DMS 273 (cell line): Measurements from ENCODE around the gene GAS2L3.
A peak's percentile ranks its signal among the peaks of the same experiment; 100 is the strongest.

ENCODE experiments used
- DNase-seq: peaks from one replicate; lab custom pipeline; 2025; ENCODE audit not compliant: unreplicated experiment; lab: John Stamatoyannopoulos, UW

The GAS2L3 gene

DNA sequence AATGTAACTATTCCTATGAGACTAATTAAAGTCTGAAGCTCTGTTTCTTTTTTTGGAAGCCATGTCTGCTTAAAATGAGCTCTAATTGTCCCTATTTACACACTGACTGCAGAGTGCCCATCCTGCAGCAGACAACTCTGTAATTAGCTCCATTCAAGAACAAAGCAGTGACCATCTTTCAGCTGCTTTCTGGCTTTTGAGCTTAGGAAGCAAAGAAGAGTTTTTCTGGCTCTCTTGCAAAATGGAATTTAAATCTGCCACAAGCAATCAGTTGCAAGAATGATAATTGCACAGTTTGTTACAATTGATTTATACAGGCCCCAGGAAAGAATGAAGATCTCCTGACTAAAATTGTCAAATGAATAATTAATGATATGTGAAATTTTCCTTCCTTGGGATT lies 83.4 kb downstream of the GAS2L3 start:
- DNase-seq: no peak

DNA sequence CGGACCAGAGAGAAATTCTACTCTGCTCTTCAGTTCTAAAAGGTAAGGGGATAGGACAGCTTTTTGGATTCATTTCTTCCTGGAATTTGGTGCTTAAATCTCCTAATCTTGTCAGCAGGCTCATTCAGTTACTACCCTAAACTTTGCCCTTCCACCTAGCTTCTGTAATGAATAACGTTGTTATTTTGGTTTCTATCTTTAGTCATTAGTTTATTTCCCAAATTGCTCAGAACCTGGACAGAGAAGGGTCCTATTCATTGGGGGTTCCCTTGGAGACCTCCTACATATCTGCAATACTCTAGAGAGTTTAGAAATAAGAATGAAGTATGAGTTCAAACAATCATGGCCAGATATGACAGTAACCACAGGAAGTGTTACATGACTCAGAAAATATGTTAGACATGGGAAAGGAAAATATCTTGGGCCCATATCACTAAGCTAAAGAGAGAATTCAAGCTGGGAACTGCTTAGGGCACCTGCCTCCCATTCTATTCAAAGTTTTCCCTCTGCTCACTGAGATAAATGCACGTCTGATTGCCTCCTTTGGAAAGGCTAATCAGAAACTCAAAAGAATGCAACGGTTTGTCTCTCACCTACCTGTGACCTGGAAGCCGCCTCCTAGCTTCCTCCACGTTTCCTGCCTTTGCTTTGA lies 87.9 kb downstream of the GAS2L3 start:
- DNase-seq: no peak

DNA sequence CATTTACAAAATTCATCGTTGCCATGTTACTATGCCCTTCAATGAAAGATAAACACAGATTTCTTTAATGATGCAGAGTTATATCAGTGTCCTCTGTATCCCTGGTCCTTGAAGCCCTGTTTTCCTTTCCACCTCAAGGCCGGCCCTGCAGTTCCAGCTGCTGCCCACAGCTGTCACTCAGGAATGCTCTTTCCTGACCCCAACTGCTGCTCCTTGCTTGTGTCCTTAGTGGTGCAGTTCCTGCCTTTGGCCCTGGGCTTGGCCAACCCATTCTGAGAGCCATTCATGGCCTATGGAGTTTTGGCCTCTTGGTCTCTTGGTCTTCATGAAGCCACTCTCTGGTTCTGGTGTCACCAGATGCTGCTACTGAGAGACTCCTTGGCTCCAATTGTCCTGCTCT lies 93.1 kb downstream of the GAS2L3 start:
- DNase-seq: no peak

DNA sequence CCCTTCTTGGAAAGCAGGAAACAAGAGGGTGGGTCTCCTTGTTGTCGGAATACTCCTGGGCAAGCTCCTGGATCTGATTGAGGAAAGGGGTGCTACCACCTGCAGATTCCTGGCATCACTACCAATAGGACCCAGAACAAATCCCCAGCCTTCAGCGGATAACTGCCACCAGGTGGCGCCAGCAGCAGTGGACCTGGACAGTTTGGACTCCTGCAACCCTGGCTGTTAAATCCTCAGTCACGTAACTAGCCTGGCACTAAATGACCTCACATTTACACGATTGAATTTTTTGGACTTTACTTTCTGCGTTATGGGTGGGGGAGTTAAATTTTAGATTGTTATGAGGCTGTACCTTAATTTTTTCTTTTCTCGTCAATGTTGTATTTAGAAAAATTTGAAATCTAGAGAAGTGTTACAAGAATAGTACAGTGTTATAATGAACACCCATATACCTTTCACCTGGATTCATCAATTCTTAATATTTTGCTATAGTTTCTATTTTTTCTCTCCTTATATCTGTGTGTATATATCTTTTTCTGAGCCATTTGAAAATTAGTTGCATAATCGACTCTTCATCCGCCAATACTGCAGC lies 95.6 kb downstream of the GAS2L3 start:
- peak; percentile 83 for DNase-seq

DNA sequence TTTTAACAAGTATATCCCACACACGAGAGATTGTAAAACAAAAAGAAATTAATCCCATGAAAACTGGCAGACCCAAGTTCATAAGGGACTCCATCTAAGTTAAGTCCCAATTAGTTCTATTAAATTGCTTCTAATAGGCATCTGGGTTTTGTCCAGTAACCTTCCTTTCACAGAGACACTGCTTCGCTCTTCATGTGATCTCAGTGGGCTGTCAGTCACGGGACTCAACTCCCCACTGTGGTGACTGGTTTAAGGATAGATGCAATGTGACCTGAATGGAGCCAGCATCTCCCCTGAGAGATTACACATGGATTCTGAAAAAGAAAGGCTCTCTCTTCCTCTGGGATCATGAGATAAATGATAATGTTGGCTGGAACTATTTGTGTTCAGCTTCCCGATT lies 96.4 kb downstream of the GAS2L3 start:
- no peak for DNase-seq

DNA sequence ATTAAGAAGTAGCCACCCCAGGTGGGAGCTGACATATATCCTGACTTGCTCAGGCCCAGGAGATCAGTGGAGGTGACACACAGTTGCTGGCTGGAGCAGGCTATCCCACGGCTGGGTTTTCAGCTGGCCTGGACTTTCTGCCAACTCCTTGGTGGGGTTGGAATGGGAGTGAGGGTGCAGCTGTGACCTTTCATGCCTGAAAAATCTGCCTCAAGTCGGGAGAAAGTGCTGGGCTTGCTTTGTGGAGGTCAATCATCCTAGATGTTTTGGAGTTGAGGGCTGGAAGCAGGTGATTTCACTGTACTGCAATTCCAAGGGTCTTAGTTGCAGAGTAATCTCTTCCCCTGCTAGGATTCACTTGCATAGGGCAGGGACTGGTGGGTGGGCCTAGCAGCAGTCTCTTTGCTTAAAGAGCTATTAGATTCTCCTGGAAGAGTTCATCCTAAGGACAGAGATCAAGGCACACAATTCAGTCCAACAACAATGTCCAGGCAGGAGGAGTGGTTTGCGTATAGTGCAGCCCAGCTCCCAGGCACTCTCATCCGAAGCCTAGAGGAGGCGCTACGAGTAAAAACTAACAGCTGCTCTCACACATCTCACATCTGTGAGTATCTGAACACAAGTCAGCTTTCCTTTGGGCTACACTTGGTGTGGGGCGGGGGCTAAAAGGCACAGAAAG lies 98.1 kb downstream of the GAS2L3 start:
- no peak for DNase-seq

DNA sequence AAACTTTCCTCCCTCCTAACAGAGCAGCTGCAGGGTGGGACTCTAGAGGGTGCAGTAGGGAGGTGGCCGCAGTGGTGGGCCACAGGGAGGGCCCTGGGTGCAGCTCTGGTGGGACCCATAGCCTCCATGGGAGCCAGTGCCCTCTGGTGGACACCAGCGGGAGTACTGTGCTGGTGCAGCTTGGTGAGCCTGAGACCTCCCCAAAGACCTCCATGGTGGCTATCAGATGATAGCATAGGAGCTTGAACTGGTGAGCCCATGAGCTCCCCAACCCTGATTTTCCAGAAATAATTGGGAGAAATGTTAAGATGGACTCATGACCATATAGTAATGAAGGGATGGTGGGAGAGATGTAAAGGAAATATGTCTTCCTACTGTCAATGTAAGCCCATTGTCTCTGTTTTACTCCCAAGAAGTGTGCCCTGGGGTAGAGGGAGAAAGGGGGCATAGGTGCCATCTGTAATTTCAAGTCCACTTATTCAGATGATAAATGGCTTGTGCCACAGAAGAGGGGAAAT lies 98.7 kb downstream of the GAS2L3 start:
- peak; percentile 65 for DNase-seq

DNA sequence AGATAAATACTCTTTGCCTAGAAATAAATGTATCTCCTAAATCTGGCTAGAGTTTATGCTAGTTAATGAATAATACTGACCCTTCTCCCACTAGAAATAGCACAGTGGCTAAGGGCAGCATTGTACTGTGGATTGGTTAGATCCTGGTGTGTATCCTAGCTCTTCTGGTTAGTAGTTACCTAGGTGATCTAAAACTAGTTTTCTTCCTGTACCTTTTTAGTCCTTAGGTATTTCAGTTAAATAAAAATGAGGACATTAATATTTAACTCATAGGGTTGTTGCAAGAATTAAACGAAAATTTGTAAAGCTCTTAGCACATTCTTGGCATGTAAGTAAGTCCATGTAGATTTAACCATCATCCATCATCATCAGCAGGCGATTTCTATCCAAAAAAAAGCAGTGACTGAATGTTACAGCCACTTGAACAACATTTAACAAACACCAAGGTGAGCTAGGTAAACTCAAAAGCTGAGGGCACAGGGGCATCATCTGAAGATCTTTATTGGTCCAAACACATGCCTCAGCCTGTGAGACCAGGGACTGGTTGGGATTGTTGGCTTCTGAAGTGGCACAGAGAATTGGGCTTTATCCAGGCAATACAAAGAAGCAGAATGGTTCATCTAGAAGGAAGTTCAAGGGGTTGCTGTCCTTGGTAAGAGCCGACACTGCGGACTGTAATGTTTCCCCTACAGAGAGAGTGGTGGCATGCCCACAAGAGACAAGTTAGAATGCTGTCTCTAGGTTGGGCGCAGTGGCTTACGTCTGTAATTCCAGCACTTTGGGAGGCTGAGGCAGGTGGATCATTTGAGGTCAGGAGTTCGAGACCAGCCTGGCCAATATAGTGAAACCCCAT lies 100.8 kb downstream of the GAS2L3 start:
- DNase-seq: no peak
